HG03432 (cell line): Measurements from ENCODE around the gene UNC45A.
A peak's percentile ranks its signal among the peaks of the same experiment; 100 is the strongest.
"Not testable (repeated sequence)": the region's sequence is repeated elsewhere in the genome, so short reads cannot be mapped to it uniquely, and the experiment has no call there.

Experiments
- ATAC-seq: cut with Tn5 transposase; IDR thresholded peaks from one replicate; pipeline ENCODE4 v1.9.1; 2021; ENCODE audit warnings: mild to moderate bottlenecking, moderate library complexity; ENCODE audit not compliant: unreplicated experiment

UNC45A gene

GRCh38 chr15:90915808-90916440 is 19.2 kb upstream of the UNC45A start:
- ATAC-seq = no peak

GRCh38 chr15:90916461-90916860 is 18.6 kb upstream of the UNC45A start:
- ATAC-seq = no peak

DNA sequence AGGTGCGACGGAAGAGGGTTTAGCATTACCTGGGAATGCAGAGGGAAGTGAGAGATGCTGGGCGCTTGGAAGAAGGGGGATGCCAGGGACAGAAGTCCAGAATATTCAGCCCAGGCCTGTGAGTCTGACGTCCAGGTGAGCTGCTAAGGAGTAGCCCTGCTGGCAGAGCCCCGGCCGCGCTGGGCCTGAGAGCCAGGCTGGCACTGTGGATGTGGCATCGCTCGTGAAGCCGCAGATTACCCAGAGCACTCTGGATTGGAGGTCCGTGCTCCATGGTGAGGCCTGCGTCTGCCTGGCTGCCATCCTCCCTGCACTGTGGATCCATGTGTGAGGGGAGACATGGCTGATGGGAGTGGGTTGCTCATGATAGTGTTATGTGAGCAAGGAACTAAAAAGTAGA is 17.5 kb upstream of the UNC45A start:
- ATAC-seq = no peak

GRCh38 chr15:90918034-90918788 is 16.9 kb upstream of the UNC45A start:
- no peak for ATAC-seq

DNA sequence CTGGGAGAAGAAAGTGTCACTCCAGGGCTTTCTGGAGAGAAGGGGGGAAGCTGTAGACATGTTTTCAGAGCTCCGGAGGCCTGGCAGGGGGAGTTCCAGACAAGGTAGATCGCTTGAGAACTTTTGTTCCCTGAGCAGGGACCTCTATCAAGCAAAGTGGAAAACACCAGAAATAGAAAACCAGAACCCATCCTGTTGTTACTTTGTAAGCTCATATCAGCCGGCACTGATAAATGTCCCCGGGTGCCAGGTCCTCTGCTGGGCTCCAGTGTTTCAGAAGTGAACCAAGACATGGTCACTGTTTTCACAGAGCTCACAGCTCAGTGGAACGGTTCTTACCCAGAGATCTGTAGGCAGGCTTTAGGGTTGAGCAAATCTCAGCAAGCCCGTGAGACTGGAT is 16.2 kb upstream of the UNC45A start:
- no peak for ATAC-seq

DNA sequence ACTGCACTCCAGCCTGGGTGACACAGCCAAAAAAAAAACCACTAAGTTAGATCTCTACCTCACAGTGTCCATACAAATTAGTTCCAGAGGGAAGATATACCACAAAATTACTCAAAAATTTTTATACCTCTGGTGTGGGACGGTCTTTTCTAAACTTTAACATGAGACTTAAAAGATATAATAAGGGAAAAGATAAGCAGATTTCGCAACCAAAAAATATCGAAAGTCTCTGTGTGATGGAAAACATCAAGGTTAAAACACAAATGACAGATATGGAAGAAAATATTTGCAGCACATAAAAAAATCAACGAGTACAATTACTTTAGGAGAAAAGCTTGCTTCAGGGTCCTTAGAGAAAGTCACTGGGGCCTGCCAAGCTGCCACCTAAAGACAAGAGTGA is 13.2 kb upstream of the UNC45A start:
- no peak for ATAC-seq

GRCh38 chr15:90922712-90923322 is 12.3 kb upstream of the UNC45A start:
- ATAC-seq = peak; percentile 81

GRCh38 chr15:90924375-90924774 is 10.7 kb upstream of the UNC45A start:
- ATAC-seq = peak; percentile 77

- ATAC-seq = not testable (repeated sequence)
These were observed 8.3 kb upstream of the UNC45A start for GRCh38 chr15:90926766-90927165.

DNA sequence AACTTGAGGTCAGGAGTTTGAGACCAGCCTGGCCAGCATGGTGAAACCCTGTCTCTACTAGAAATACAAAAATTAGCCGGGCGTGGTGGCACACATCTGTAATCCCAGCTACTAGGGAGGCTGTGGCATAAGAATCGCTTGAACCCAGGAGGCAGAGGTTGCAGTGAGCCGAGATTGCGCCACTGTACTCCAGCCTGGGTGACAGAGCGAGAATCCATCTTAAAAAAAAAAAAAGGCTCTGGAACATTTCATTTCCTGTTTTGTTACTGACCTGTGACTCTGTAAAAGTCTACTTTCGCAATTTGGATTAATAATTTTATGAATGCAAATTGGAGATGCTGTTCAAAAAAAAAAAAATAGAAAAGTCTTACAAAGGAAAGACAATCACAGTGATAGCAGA is 7.0 kb upstream of the UNC45A start:
- ATAC-seq = not testable (repeated sequence)

GRCh38 chr15:90929246-90930019 is 5.7 kb upstream of the UNC45A start:
- ATAC-seq = no peak

GRCh38 chr15:90930861-90931574 is 4.1 kb upstream of the UNC45A start:
- ATAC-seq = no peak

DNA sequence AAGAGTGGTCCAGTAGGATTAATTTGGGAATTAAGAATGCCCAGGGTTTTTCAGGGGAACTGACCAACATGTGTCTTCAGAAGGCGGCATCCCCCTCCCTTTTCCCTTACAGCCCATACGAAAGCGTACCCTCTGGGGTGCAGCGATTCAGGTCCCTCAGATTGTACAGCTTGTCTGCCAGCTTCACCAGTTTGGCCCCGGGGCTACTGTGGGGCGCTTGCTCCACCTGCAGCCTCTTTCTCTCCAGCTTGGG is 3.6 kb upstream of the UNC45A start:
- no peak for ATAC-seq

DNA sequence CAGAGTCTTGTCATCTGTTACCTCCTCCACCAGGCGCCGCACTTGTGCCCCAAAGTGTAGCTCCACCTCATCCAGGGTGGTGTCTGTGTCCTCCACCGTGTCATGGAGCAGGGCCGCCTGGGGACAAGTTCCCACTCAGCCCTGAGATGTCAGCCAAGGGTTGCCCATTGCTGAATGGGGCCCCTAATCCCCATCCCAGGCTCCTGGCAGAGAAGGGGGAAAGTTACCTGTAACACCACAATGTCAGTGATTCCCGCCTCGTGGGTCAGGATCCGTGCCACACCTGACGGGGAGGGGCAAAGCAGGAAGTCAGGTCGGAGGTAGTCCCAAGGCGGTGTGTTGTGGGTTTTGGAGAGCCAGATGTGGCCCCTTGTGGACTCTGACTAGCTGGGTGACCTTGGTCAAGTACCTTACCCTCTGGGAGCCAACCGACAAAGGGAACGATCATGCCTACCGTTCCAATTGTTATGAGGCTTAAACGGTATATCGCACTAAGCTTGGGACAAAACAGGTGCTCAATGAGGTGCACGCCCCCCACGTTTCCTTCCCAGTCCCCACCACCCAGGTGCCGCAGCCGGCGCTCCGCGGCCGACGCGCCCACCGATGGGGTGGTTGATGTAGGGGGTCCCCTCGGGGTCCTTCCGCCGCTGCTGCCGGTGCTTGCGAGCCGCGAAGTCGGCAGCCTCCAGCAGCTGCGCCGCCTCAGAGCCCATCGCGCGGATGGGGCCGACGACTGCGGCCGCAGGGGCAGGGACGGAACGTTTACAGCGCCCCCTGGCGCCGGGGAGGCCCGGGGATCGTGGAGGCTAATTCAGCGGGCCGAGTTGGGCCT is 3.0 kb upstream of the UNC45A start, which contains the start of gene HDDC3:
Gene HDDC3, minus strand, starts transcription at position 722 of the 832 bp plus-strand sequence. Its CDS starts 9 bp downstream, at position 713.
- ATAC-seq = peak; percentile 48

DNA sequence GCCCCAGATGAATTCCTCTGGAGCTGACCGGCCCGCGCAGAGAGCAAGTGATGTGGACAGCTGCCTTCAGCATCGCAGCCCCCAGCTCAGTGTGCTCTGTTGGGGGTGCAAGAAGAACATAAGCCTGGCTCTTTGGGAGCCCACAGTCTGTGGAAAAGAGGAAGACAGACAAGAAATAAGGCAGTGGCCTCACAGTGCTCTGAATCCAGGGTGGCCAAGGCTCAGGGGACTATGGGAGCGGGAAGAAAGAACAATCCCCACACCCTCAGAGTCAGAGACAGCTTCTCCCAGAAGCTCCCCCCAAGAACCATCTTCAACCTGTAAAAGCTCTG is 2.5 kb upstream of the UNC45A start:
- ATAC-seq = no peak

GRCh38 chr15:90933301-90933700 is 1.8 kb upstream of the UNC45A start:
- ATAC-seq = no peak

DNA sequence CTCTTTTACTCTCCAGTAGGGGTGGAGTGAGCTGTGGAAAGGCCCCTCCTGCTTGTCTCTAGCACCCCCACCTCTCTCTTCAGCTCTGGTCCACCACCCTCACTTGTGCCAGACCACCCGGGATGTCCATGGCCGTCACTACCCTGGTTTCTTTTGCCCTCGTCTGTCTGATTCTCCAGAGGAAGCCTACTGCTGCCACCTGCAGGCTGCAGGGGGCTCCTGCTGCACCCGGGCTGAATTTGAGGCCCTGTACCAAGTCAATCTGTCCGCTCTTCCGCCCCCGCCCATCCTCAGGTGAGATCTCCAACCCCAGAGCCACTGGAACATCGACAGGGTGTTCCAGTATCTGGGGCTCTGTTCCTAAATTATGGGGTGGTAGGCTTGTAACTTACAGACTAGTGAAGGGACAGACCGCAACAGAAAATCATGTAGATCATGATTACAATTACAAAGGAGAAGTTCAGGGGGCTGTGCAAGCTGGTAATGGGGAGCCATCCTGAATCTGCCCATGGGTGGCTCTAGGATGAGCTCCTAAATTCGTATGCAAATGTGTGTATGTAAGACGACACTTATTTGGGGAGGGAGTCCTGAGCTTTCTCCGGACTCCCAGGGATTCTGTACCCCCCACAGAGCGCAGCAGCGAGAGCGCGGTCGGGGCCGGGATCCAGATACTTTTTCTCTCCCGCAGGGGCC is 683 bp upstream of the UNC45A start:
- peak; percentile 37 for ATAC-seq

DNA sequence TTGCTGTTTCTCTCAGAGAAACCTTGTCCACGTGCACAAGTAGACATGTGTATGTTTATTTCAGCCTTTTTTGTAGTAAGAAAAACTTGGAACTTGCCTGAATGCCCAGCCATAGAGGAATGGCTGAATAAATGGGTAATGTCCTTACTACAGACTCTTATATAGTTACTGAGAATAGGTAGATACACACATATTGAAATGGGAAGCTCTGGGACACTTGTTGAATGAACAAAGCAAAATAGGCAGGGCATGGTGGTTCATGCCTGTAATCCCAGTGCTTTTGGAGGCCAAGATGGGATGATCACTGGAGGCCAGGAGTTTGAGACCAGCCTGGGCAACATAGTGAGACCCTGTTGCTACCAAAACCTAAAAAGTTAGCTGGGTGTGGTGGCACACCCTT is 1.7 kb downstream of the UNC45A start:
- no peak for ATAC-seq

DNA sequence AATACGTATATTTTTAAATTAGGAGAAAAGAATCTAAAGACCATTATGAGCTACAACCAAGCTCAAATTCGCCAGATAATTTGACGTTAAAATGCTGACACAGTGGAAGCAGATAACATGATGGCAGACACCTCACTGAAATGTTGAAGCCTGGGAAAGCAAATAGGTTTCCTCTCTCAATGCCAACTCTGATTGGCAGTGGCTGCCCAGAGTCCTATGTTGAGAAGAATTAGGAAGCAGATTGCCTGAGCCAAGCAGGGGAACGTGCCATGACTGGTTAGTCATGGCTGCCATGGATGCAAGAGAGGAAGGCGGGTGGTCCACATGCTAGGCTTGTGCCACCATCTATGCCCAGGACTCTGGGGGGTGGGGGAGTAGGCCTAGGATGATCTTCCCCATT is 3.2 kb downstream of the UNC45A start:
- no peak for ATAC-seq

GRCh38 chr15:90939756-90940155 is 4.7 kb downstream of the UNC45A start:
- ATAC-seq = no peak
